ENCODE measurements around the gene E2F6. TPM values are rescaled to one million over a fixed set of nuclear protein-coding genes. Genes with fewer than 3 reads are reported as not detected.

The E2F6 gene
- total and polyA plus RNA-seq, 2 of the 8 experiments (the other 6 are each of a cell fraction or from before 2014, with no cell fraction given): 8.3 to 14.9 TPM

- Histone ChIP-seq H3K14ac (ENCODE audit: insufficient read length) (no peak overlapping the region), H2AFZ (ENCODE audit: low read length) (no peak overlapping the region), H3K56ac (replicated peaks; ENCODE audit: insufficient read length, low read depth, low read length) (no peak overlapping the region), H4K20me1 (replicated peaks in 1 of 2; ENCODE audit: control insufficient read depth in 1 of 2, insufficient read depth in 2 of 2, low read length in 2 of 2) (no peaks in the 10 kb centered on the region), H3K9ac (replicated peaks in 1 of 4; ENCODE audit: extremely low read depth in 1 of 4, low read depth in 3 of 4, low read length in 3 of 4) (no peak overlapping the region), H3K23me2 (ENCODE audit: low read depth, low read length) (peaks cover 15% of the 10 kb centered on the region), H3K27ac (ENCODE audit: low read depth, low read length) (no peak overlapping the region), H2BK20ac (ENCODE audit: low read length) (no peak overlapping the region), H2BK120ac (replicated peaks; ENCODE audit: low read depth, low read length) (no peak overlapping the region), H2BK12ac (ENCODE audit: low read depth, low read length) (no peak overlapping the region), H3K79me1 (ENCODE audit: low read depth, low read length) (peaks cover 2% of the 10 kb centered on the region; the same call in 1 of the 2 replicates), H3K79me2 (ENCODE audit: control insufficient read depth in 1 of 2, insufficient read depth in 2 of 2, low read length in 2 of 2) (peaks cover 0 to 9% of the 10 kb centered on the region in 2 experiments; a peak in 3 of 4 replicates), H4K5ac (ENCODE audit: insufficient read length, low read depth, low read length) (no peak overlapping the region), H4K91ac (replicated peaks; ENCODE audit: insufficient read length, low read length) (no peak overlapping the region), H3K9me3 (ENCODE audit: insufficient read depth in 2 of 2, low read depth in 1 of 2, low read length in 1 of 2) (no peaks in the 10 kb centered on the region), H3K4me1 (replicated peaks in 1 of 4; ENCODE audit: control insufficient read depth in 3 of 4, insufficient read depth in 4 of 4, low read length in 3 of 4) (peaks cover 0 to 5% (median 3%) of the 10 kb centered on the region in 4 experiments; a peak in 4 of 7 replicates), H4K8ac (ENCODE audit: extremely low read depth, insufficient read depth, low read length) (no peak overlapping the region), H2BK5ac (ENCODE audit: low read depth, low read length) (no peak overlapping the region), H2BK15ac (ENCODE audit: low read length) (no peak overlapping the region), H3K4me3 (ENCODE audit: extremely low read depth in 1 of 4, insufficient read depth in 2 of 4, low read depth in 3 of 4, low read length in 4 of 4) (no peak overlapping the region), H2AK5ac (ENCODE audit: low read depth, low read length) (no peak overlapping the region), H3K4me2 (ENCODE audit: insufficient read depth in 1 of 2, low read depth in 2 of 2, low read length in 2 of 2) (no peak overlapping the region), H3K36me3 (ENCODE audit: control insufficient read depth in 2 of 4, insufficient read depth in 4 of 4, low read length in 3 of 4) (no peaks in the 10 kb centered on the region), H3K27me3 (replicated peaks in 1 of 4; ENCODE audit: control insufficient read depth in 3 of 4, extremely low read depth in 1 of 4, insufficient read depth in 3 of 4, low read length in 3 of 4) (peaks cover 0 to 16% (median 13%) of the 10 kb centered on the region in 4 experiments; a peak in 6 of 7 replicates), H3K23ac (ENCODE audit: insufficient read length) (no peak overlapping the region), H3K4ac (replicated peaks; ENCODE audit: insufficient read length, low read depth, low read length) (no peak overlapping the region), H3K18ac (ENCODE audit: extremely low read depth, low read length) (no peak overlapping the region)
- ChIA-PET POLR2A (ENCODE audit: partially characterized antibody) (interaction anchor here (0.6 to 1.6 kb wide), 5 partner anchors 14 to 108 kb away, joined by 3 to 5 read pairs (median 4); partner anchors contain the start of gene E2F6), CTCF (ENCODE audit: partially characterized antibody) (interaction anchor here (0.6 to 20.6 kb wide), 12 partner anchors 11 to 333 kb away, joined by 3 to 558 read pairs (median 4); partner anchors contain the start of gene GREB1)
- FAIRE-seq: no peak
- TF ChIP-seq GABPA (IDR thresholded peaks at IDR 0.05; ENCODE audit: borderline replicate concordance, insufficient read depth, low read length) (no peak), RAD21 (IDR thresholded peaks at IDR 0.05 in 1 of 2, conservative IDR thresholded peaks at IDR 0.05 in 1 of 2; ENCODE audit: low read depth in 2 of 2, low read length in 2 of 2) (no peak), TCF12 (IDR thresholded peaks at IDR 0.05; ENCODE audit: low read depth, low read length) (no peak), SP4 (IDR thresholded peaks at IDR 0.05; ENCODE audit: low read length) (no peak), ZNF274 (IDR thresholded peaks at IDR 0.05; ENCODE audit: borderline replicate concordance, extremely low read depth, low read length) (no peak)
- DNase-seq (ENCODE audit: low read depth in 1 of 2, low spot score in 2 of 2): no peak
- 84% methylated on average over 4 of the region's 4 CpGs; no CpG with 5 or more reads in 1 of the 2 experiments for WGBS, 2 experiments (ENCODE audit: extremely low coverage in 1 of 2, insufficient coverage in 1 of 2, insufficient read length in 1 of 2, insufficient replicate concordance in 2 of 2, low coverage in 1 of 2, low lambda C conversion rate in 2 of 2, missing lambda C conversion rate in 1 of 2)
Observed at GRCh38 chr2:11480406-11480805, 14.4 kb upstream of the E2F6 start.

Data from H1 (cell line).